SK-N-SH (cell line): ENCODE data around the gene PLBD2.

Source experiments
- CHD2 ChIP-seq: fragments of 150-350 bp; IDR thresholded peaks from 2 replicates; pipeline ENCODE4 v1.6.1; 2018; ENCODE audit warnings: low read length; ENCODE audit not compliant: partially characterized antibody
- ELF1 ChIP-seq: IDR thresholded peaks from 2 replicates; pipeline ENCODE4 v1.4.0; 2012
- FOSL2 ChIP-seq: IDR thresholded peaks from 2 replicates; pipeline ENCODE4 v1.4.0; 2012; ENCODE audit warnings: low read depth, mild to moderate bottlenecking, moderate library complexity, borderline replicate concordance
- NRF1 ChIP-seq: IDR thresholded peaks from 2 replicates; pipeline ENCODE4 v1.6.1; 2012; ENCODE audit warnings: low read depth, mild to moderate bottlenecking, low read length
- POLR2AphosphoS5 ChIP-seq: IDR thresholded peaks from 2 replicates; pipeline ENCODE4 v1.6.1; 2012; ENCODE audit warnings: low read depth, low read length
- RAD21 ChIP-seq: IDR thresholded peaks from 2 replicates; pipeline ENCODE4 v1.6.1; 2012; ENCODE audit warnings: mild to moderate bottlenecking, low read length
- RFX5 ChIP-seq: IDR thresholded peaks from 2 replicates; pipeline ENCODE4 v1.6.1; 2012; ENCODE audit warnings: mild to moderate bottlenecking, improper control_type of control experiment, low read length
- SMC3 ChIP-seq: IDR thresholded peaks from 2 replicates; pipeline ENCODE4 v1.6.1; 2012; ENCODE audit warnings: low read depth, low read length, improper control_type of control experiment
- TF ChIP-seq, protein P1 (sequence below): IDR thresholded peaks from 2 replicates; pipeline ENCODE4; 2012
- TF ChIP-seq, protein P2 (sequence below): fragments of 200-600 bp; sonication (generic); IDR thresholded peaks from 2 replicates; pipeline ENCODE4 v1.6.1; 2017; ENCODE audit warnings: antibody characterized with exemption, mild to moderate bottlenecking, moderate library complexity
- TF ChIP-seq, protein P3 (sequence below): IDR thresholded peaks from 2 replicates; pipeline ENCODE4 v1.6.1; 2012; ENCODE audit warnings: mild to moderate bottlenecking, low read depth, low read length, moderate library complexity
- TF ChIP-seq, protein P4 (sequence below): IDR thresholded peaks from 2 replicates; pipeline ENCODE4 v1.4.0; 2012; ENCODE audit warnings: low read depth

GRCh38 chr12:113398346-113399290 lies 40.2 kb downstream of the PLBD2 start:
- TF ChIP-seq, protein P1, sequence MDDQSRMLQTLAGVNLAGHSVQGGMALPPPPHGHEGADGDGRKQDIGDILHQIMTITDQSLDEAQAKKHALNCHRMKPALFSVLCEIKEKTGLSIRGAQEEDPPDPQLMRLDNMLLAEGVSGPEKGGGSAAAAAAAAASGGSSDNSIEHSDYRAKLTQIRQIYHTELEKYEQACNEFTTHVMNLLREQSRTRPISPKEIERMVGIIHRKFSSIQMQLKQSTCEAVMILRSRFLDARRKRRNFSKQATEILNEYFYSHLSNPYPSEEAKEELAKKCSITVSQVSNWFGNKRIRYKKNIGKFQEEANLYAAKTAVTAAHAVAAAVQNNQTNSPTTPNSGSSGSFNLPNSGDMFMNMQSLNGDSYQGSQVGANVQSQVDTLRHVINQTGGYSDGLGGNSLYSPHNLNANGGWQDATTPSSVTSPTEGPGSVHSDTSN = no peak
- TF ChIP-seq, protein P2, sequence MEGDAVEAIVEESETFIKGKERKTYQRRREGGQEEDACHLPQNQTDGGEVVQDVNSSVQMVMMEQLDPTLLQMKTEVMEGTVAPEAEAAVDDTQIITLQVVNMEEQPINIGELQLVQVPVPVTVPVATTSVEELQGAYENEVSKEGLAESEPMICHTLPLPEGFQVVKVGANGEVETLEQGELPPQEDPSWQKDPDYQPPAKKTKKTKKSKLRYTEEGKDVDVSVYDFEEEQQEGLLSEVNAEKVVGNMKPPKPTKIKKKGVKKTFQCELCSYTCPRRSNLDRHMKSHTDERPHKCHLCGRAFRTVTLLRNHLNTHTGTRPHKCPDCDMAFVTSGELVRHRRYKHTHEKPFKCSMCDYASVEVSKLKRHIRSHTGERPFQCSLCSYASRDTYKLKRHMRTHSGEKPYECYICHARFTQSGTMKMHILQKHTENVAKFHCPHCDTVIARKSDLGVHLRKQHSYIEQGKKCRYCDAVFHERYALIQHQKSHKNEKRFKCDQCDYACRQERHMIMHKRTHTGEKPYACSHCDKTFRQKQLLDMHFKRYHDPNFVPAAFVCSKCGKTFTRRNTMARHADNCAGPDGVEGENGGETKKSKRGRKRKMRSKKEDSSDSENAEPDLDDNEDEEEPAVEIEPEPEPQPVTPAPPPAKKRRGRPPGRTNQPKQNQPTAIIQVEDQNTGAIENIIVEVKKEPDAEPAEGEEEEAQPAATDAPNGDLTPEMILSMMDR = no peak
- TF ChIP-seq FOSL2 (no peak), RFX5 (no peak), POLR2AphosphoS5 (no peak), SMC3 (no peak), NRF1 (no peak), RAD21 (no peak), CHD2 (no peak), ELF1 (no peak)
- TF ChIP-seq, protein P3, sequence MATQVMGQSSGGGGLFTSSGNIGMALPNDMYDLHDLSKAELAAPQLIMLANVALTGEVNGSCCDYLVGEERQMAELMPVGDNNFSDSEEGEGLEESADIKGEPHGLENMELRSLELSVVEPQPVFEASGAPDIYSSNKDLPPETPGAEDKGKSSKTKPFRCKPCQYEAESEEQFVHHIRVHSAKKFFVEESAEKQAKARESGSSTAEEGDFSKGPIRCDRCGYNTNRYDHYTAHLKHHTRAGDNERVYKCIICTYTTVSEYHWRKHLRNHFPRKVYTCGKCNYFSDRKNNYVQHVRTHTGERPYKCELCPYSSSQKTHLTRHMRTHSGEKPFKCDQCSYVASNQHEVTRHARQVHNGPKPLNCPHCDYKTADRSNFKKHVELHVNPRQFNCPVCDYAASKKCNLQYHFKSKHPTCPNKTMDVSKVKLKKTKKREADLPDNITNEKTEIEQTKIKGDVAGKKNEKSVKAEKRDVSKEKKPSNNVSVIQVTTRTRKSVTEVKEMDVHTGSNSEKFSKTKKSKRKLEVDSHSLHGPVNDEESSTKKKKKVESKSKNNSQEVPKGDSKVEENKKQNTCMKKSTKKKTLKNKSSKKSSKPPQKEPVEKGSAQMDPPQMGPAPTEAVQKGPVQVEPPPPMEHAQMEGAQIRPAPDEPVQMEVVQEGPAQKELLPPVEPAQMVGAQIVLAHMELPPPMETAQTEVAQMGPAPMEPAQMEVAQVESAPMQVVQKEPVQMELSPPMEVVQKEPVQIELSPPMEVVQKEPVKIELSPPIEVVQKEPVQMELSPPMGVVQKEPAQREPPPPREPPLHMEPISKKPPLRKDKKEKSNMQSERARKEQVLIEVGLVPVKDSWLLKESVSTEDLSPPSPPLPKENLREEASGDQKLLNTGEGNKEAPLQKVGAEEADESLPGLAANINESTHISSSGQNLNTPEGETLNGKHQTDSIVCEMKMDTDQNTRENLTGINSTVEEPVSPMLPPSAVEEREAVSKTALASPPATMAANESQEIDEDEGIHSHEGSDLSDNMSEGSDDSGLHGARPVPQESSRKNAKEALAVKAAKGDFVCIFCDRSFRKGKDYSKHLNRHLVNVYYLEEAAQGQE = no peak
- TF ChIP-seq, protein P4, sequence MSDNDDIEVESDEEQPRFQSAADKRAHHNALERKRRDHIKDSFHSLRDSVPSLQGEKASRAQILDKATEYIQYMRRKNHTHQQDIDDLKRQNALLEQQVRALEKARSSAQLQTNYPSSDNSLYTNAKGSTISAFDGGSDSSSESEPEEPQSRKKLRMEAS = no peak
